Panc1 (cell line): ENCODE results near the gene SFI1. TPM values are rescaled to one million over a fixed set of nuclear protein-coding genes. Genes with fewer than 3 reads are reported as not detected.

Experiments used
- ATAC-seq: fragments of 200-7000 bp; cut with Tn5 transposase; 2 replicates; pipeline ENCODE4 v1.9.1; 2020; ENCODE audit warnings: mild to moderate bottlenecking, moderate library complexity
- BruUV-seq: library from RNA; stranded (reverse); fragments of 400-500 nt; replicated peaks from 2 replicates; lab custom pipeline; 2021; lab: Mats Ljungman, UMichigan
- CTCF ChIA-PET: fragments of 300-600 bp; sonication (Branson Sonifier 250); formaldehyde crosslinking; loops from one replicate; lab custom pipeline; 2022; ENCODE audit warnings: antibody characterized with exemption; lab: Charles Lee
- POLR2A ChIA-PET: fragments of 300-600 bp; sonication (Branson Sonifier 250); formaldehyde crosslinking; loops from one replicate; lab custom pipeline; 2022; ENCODE audit warnings: antibody characterized with exemption; lab: Charles Lee
- DNase-seq: peaks from one replicate; pipeline ENCODE4 v3.0.0-alpha.2; 2010; ENCODE audit warnings: low read depth, low spot score
- H3K27ac ChIP-seq: 2 replicates; pipeline ENCODE4 v1.5.1; 2011; ENCODE audit warnings: mild to moderate bottlenecking, low read length, inconsistent platforms
- H3K27me3 ChIP-seq: fragments of 200-500 bp; sonication (Bioruptor generic); 2 replicates; pipeline ENCODE4 v1.6.0; 2014; ENCODE audit warnings: low read length, inconsistent platforms; ENCODE audit not compliant: control insufficient read depth, insufficient read depth
- H3K36me3 ChIP-seq: fragments of 200-500 bp; sonication (Bioruptor generic); 2 replicates; pipeline ENCODE4 v1.5.1; 2014; ENCODE audit warnings: inconsistent platforms, mild to moderate bottlenecking, low read length, moderate library complexity; ENCODE audit not compliant: control insufficient read depth, insufficient read depth
- H3K4me1 ChIP-seq: 2 replicates; pipeline ENCODE4 v1.5.1; 2011; ENCODE audit warnings: inconsistent platforms, mild to moderate bottlenecking, low read length, moderate library complexity; ENCODE audit not compliant: control insufficient read depth, insufficient read depth
- H3K4me3 ChIP-seq, 2 experiments: 2 replicates each; pipeline ENCODE4 v1.5.1; 2011 to 2012; ENCODE audit warnings: low read depth in 2 of 2, low read length in 2 of 2, mild to moderate bottlenecking in 2 of 2, inconsistent platforms in 1 of 2, moderate library complexity in 1 of 2
- H3K9me3 ChIP-seq: fragments of 200-500 bp; sonication (Bioruptor generic); 2 replicates; pipeline ENCODE4 v1.5.1; 2014; ENCODE audit warnings: low read depth, mild to moderate bottlenecking, inconsistent platforms, low read length, moderate library complexity; ENCODE audit not compliant: control insufficient read depth, insufficient read depth
- POLR2AphosphoS5 ChIP-seq: IDR thresholded peaks from 2 replicates; pipeline ENCODE4 v1.6.1; 2012; ENCODE audit warnings: mild to moderate bottlenecking, low read depth, low read length, moderate library complexity
- SIN3A ChIP-seq: IDR thresholded peaks from 2 replicates; pipeline ENCODE4 v1.6.1; 2012; ENCODE audit warnings: low read depth, mild to moderate bottlenecking, low read length, moderate library complexity, borderline replicate concordance; ENCODE audit not compliant: insufficient read depth
- TCF7L2 ChIP-seq: IDR thresholded peaks from 2 replicates; pipeline ENCODE4 v1.6.1; 2011; ENCODE audit warnings: mild to moderate bottlenecking, low read depth, low read length, inconsistent platforms
- in situ Hi-C: cut with HindIII; loops from 2 replicates; pipeline ENCODE4 v1.10.0; 2016; ENCODE audit warnings: low sequenced_read_pairs, low pct_unique_long_range_greater_than_20kb
- intact Hi-C: fragments of 100-400 bp; cut with micrococcal nuclease; formaldehyde crosslinking; loops from one replicate; pipeline ENCODE4 v1.10.0; 2022; ENCODE audit not compliant: unreplicated experiment
- total RNA-seq: library from RNA; stranded (reverse); gene quantifications from one replicate; pipeline ENCODE4 v1.2.1, GENCODE V29; 2021; ENCODE audit not compliant: unreplicated experiment
- TF ChIP-seq, protein P1 (sequence below): fragments of 450-650 bp; IDR thresholded peaks from 2 replicates; pipeline ENCODE4 v1.5.1; 2017; ENCODE audit warnings: mild to moderate bottlenecking
- TF ChIP-seq, protein P2 (sequence below), 2 experiments: IDR thresholded peaks; 2 replicates each; pipeline ENCODE4 v1.6.1; 2011 to 2012; ENCODE audit warnings: low read depth in 2 of 2, control low read depth in 1 of 2, low read length in 1 of 2, mild to moderate bottlenecking in 1 of 2, moderate library complexity in 1 of 2; ENCODE audit not compliant: insufficient read depth in 1 of 2

SFI1 gene
- total RNA-seq, 1 experiment from 2014 or later = 29.9 TPM

DNA sequence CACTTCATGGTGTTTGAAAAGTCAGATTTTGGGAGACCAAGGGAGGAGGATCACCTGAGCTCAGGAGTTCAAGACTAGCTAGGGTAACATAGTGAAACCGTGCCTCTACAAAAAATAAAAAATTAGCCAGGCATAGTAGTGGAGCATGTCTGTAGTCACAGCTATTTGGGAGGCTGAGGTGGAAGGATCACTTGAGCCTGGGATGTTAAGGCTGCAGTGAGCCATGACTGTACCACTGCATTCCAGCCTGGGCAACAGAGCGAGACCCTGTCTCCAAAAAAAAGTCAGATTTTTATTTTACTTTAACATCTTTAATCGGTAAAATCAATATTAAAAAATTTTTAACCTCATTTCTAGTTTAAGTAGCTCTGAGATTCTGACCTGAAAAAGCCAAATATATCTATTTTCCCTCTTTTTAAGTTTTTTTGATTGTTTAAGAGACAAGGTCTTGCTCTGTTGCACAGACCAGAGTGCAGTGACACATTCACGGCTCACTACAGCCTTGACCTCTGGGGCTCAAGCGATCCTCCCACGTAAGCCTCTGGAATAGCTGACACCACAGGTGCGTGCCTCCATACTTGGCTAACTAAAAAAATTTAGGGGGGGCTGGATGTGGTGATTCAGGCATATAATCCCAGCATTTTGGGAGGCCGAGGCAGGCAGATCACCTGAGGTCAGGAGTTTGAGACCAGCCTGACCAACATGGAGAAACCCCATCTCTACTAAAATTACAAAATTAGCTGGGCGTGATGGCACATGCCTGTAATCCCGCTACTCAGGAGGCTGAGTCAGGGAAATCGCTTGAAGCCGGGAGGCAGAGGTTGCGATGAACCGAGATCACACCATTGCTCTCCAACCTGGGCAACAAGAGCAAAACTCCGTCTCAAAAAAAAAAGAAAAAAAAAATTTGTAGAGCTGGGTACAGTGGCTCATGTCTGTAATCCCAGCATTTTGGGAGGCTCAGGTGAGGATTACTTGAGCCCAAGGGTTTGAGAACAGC lies 48.4 kb downstream of the SFI1 start:
- no peaks in the 10 kb centered on the region for H3K27me3 ChIP-seq
- DNase-seq = no peak
- intact Hi-C loops = no loop called here
- in situ Hi-C loops = no loop called here
- H3K27ac ChIP-seq = no peak overlapping the region
- ATAC-seq = no peak
- no peaks in the 10 kb centered on the region for H3K36me3 ChIP-seq
- POLR2A ChIA-PET = no interaction called here
- no peak overlapping the region for H3K4me3 ChIP-seq
- TF ChIP-seq POLR2AphosphoS5 = no peak
- TF ChIP-seq, protein P1, sequence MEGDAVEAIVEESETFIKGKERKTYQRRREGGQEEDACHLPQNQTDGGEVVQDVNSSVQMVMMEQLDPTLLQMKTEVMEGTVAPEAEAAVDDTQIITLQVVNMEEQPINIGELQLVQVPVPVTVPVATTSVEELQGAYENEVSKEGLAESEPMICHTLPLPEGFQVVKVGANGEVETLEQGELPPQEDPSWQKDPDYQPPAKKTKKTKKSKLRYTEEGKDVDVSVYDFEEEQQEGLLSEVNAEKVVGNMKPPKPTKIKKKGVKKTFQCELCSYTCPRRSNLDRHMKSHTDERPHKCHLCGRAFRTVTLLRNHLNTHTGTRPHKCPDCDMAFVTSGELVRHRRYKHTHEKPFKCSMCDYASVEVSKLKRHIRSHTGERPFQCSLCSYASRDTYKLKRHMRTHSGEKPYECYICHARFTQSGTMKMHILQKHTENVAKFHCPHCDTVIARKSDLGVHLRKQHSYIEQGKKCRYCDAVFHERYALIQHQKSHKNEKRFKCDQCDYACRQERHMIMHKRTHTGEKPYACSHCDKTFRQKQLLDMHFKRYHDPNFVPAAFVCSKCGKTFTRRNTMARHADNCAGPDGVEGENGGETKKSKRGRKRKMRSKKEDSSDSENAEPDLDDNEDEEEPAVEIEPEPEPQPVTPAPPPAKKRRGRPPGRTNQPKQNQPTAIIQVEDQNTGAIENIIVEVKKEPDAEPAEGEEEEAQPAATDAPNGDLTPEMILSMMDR = no peak
- TF ChIP-seq SIN3A = no peak
- TF ChIP-seq, protein P2, sequence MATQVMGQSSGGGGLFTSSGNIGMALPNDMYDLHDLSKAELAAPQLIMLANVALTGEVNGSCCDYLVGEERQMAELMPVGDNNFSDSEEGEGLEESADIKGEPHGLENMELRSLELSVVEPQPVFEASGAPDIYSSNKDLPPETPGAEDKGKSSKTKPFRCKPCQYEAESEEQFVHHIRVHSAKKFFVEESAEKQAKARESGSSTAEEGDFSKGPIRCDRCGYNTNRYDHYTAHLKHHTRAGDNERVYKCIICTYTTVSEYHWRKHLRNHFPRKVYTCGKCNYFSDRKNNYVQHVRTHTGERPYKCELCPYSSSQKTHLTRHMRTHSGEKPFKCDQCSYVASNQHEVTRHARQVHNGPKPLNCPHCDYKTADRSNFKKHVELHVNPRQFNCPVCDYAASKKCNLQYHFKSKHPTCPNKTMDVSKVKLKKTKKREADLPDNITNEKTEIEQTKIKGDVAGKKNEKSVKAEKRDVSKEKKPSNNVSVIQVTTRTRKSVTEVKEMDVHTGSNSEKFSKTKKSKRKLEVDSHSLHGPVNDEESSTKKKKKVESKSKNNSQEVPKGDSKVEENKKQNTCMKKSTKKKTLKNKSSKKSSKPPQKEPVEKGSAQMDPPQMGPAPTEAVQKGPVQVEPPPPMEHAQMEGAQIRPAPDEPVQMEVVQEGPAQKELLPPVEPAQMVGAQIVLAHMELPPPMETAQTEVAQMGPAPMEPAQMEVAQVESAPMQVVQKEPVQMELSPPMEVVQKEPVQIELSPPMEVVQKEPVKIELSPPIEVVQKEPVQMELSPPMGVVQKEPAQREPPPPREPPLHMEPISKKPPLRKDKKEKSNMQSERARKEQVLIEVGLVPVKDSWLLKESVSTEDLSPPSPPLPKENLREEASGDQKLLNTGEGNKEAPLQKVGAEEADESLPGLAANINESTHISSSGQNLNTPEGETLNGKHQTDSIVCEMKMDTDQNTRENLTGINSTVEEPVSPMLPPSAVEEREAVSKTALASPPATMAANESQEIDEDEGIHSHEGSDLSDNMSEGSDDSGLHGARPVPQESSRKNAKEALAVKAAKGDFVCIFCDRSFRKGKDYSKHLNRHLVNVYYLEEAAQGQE (IDR thresholded peaks at IDR 0.05; ENCODE audit: insufficient read depth in 1 of 2, low read depth in 2 of 2, low read length in 1 of 2) = no peak
- no peak for TF ChIP-seq TCF7L2
- H3K9me3 ChIP-seq = no peaks in the 10 kb centered on the region
- no peaks in the 10 kb centered on the region for H3K4me1 ChIP-seq
- CTCF ChIA-PET = no interaction called here
- BruUV-seq = no TSS peak

DNA sequence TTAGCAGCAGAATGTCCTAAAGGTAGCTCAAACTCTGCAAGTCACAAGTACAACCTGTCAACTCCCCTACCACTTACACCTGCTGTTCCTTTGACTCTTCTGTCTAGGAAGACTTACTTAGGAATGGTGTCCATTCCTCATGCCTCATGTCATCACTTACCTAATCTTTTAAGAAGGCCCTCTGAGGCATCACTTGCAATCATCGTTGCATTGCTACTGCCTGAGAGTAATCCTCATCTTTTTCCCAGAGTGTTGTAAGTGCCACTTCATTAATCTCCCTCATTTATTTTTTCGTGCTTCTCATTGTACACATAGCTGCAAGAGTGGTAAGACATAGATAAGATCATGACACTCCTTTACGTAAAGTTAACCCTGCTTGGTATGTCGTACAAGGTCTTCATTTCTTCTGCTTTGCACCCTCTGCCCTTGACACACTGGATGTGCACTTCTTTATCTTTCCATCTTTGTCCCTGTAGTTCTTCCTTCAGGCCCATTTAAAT lies 54.6 kb downstream of the SFI1 start:
- BruUV-seq = no TSS peak
- intact Hi-C loops (no loop called here), in situ Hi-C loops (no loop called here)
- Histone ChIP-seq H3K9me3 (no peaks in the 10 kb centered on the region), H3K4me1 (no peaks in the 10 kb centered on the region), H3K36me3 (no peaks in the 10 kb centered on the region), H3K27ac (no peak overlapping the region), H3K27me3 (no peaks in the 10 kb centered on the region), H3K4me3 (no peak overlapping the region)
- ChIA-PET CTCF (no interaction called here), POLR2A (no interaction called here)
- DNase-seq (no peak), ATAC-seq (no peak)
- TF ChIP-seq TCF7L2 (no peak), POLR2AphosphoS5 (no peak), SIN3A (no peak)
- TF ChIP-seq, protein P1 = no peak
- TF ChIP-seq, protein P2 (IDR thresholded peaks at IDR 0.05; ENCODE audit: insufficient read depth in 1 of 2, low read depth in 2 of 2, low read length in 1 of 2) = no peak
